ENCODE results near the gene SLC17A7.

SLC17A7 gene

DNA sequence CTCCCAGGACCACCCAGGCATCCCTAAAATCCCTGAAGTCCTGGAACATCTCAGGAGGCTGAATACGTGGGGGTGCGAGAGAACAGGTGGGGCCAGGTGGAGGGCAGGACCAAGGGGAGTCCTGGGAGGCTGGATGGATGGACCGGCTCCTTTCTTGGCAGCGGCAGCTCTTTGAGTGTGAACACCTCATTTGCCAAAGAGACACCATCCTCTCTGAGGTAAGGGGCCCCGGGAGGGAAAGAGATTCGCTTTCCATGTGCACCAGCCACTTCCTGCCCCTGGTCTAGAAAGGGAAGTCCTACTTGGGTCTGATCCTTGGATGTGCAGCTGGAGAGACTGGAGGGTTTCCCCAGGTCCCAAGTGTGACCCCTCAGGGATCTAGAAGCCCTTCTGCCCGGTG is 34.2 kb downstream of the SLC17A7 start:
- DNase-seq: no peak
- Histone ChIP-seq H3K4me3 (ENCODE audit: low read depth, low read length) (no peak overlapping the region), H3K27me3 (no peaks in the 10 kb centered on the region), H3K9me3 (no peaks in the 10 kb centered on the region), H3K36me3 (no peaks in the 10 kb centered on the region), H3K4me1 (no peaks in the 10 kb centered on the region)
- TF ChIP-seq, protein P1, sequence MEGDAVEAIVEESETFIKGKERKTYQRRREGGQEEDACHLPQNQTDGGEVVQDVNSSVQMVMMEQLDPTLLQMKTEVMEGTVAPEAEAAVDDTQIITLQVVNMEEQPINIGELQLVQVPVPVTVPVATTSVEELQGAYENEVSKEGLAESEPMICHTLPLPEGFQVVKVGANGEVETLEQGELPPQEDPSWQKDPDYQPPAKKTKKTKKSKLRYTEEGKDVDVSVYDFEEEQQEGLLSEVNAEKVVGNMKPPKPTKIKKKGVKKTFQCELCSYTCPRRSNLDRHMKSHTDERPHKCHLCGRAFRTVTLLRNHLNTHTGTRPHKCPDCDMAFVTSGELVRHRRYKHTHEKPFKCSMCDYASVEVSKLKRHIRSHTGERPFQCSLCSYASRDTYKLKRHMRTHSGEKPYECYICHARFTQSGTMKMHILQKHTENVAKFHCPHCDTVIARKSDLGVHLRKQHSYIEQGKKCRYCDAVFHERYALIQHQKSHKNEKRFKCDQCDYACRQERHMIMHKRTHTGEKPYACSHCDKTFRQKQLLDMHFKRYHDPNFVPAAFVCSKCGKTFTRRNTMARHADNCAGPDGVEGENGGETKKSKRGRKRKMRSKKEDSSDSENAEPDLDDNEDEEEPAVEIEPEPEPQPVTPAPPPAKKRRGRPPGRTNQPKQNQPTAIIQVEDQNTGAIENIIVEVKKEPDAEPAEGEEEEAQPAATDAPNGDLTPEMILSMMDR (IDR thresholded peaks at IDR 0.05; ENCODE audit: low read depth, low read length): no peak

DNA sequence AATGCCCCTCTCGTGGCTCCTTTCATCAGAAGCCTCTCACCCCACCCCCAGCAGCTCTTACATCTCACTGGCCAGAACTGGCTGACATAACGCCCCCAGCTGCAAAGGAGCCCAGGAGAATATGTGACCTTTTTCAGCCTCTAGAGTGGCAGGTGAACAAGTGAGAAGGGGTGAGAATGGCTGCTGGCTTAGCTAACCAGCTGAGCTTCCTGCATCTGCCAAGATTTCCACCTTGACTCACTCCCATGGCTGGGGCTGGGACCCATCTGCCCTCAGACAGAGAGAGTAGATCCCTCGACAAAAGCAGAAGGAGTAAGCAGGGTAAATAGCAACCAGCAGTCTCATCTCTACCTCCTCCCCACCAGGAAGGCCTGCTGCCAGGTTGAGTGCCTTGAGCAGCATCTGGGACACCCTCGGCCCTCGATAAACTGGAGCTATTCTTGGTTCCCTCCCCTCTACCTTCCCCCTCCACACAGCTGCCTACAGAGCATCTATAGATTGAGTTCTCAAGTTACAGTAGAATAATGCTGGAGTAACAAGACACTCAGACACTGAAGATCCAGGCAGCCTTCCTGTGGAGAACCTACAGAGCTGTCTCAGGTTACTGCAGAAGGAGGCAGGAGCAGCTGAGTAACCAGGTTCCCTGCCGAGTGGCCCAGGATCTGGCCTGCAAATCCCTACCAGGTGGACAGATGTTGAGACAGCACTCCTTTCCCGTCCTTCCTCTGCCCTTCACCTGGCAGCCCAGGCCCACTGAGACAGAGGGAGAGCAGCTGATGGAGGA is 37.7 kb downstream of the SLC17A7 start:
- no peak for DNase-seq
- H3K4me3 ChIP-seq (ENCODE audit: low read depth, low read length): no peak overlapping the region

DNA sequence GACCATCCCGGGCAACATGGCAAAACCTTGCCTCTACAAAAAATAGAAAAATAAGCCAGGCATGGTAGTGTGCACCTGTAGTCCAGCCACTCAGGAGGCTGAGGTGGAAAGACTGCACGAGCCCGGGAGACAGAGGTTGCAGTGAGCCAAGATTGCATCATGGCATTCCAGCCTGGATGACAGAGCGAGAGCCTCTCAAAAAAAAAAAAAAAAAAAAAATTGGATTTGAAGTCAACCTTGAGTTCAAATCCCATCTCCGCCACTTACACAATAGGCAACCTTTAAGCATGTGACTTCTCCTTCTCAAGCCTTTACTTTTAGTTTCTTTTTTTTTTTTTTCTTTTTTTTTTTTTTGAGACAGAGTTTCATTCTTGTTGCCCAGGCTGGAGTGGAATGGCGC is 41.3 kb downstream of the SLC17A7 start:
- no peaks in the 10 kb centered on the region for H3K9me3 ChIP-seq
- H3K27me3 ChIP-seq: no peaks in the 10 kb centered on the region
- no peaks in the 10 kb centered on the region for H3K4me1 ChIP-seq
- TF ChIP-seq, protein P1 (IDR thresholded peaks at IDR 0.05; ENCODE audit: low read depth, low read length): no peak
- no peak overlapping the region for H3K4me3 ChIP-seq (ENCODE audit: low read depth, low read length)
- no peaks in the 10 kb centered on the region for H3K36me3 ChIP-seq
- DNase-seq: no peak

More for the DNA sequence above, 37.7 kb downstream of the SLC17A7 start:
- Histone ChIP-seq H3K36me3 (no peaks in the 10 kb centered on the region), H3K4me1 (no peaks in the 10 kb centered on the region), H3K9me3 (no peaks in the 10 kb centered on the region), H3K27me3 (no peaks in the 10 kb centered on the region)
- TF ChIP-seq, protein P1 (IDR thresholded peaks at IDR 0.05; ENCODE audit: low read depth, low read length): no peak

DNA sequence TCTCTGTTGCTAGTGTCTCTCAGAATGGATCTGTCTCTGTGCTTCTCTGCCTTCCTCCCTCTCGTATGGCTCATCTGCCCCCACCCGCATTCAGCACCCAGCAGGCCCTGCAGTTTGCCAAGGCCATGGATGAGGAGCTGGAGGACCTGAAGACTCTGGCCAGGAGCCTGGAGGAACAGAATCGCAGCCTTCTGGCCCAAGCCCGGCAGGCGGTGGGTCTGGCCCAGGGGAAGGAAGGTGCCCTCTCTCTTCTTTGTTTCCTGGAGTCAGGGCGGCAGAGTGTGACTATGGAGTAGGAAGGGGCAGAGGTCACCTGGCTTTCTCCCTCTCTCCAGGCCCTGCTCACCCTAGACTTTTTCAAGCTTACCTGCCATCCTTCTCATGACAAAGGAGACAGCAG is 42.4 kb downstream of the SLC17A7 start:
- TF ChIP-seq, protein P1 (IDR thresholded peaks at IDR 0.05; ENCODE audit: low read depth, low read length): no peak
- H3K9me3 ChIP-seq: no peaks in the 10 kb centered on the region
- no peaks in the 10 kb centered on the region for H3K4me1 ChIP-seq
- H3K36me3 ChIP-seq: no peaks in the 10 kb centered on the region
- DNase-seq: no peak
- no peaks in the 10 kb centered on the region for H3K27me3 ChIP-seq
- no peak overlapping the region for H3K4me3 ChIP-seq (ENCODE audit: low read depth, low read length)

DNA sequence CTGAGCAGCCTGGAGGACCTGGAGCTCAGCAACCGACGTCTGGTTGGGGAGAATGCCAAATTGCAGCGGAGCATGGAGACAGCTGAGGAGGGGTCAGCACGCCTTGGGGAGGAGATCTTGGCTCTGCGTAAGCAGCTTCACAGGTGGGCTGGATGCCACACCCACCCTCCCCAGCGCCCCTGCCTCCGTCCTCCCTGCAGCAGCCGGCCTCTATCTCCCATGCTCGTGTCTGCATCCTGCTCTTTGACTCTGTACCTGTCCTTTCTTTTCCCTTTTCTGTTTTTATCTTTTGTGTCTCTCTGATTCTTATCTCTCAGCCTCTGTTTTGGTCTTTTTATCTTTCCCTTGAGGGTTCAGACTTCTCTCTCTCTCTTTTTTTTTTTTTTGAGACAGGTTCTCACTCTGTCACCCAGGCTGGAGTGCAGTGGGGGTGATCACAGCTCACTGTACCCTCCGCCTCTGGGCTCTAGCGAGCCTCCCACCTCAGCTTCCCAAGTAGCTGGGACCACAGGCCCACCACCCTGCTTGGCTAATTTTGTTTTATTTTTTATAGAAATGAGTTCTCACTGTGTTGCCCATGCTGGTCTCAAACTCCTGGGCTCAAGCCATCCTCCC is 43.2 kb downstream of the SLC17A7 start:
- H3K4me1 ChIP-seq: no peaks in the 10 kb centered on the region
- no peak for DNase-seq
- TF ChIP-seq, protein P1 (IDR thresholded peaks at IDR 0.05; ENCODE audit: low read depth, low read length): no peak

More for the DNA sequence above, 43.2 kb downstream of the SLC17A7 start:
- no peaks in the 10 kb centered on the region for H3K36me3 ChIP-seq
- H3K27me3 ChIP-seq: no peaks in the 10 kb centered on the region
- no peaks in the 10 kb centered on the region for H3K9me3 ChIP-seq
- H3K4me3 ChIP-seq (ENCODE audit: low read depth, low read length): no peak overlapping the region

Measured in BE2C (cell line).